B cell (primary cell): ENCODE results near the gene TMEM120A. TPM values are rescaled to one million over a fixed set of nuclear protein-coding genes. Genes with fewer than 3 reads are reported as not detected.

ENCODE experiments used
- ATAC-seq: fragments of 200-7000 bp; cut with Tn5 transposase; one replicate; pipeline ENCODE4 v1.10.0; 2021; ENCODE audit warnings: low read depth, mild to moderate bottlenecking, moderate number of reproducible peaks, moderate library complexity
- CTCF ChIA-PET: fragments of 350-600 bp; sonication (Branson Sonifier 250); formaldehyde crosslinking; loops from one replicate; lab custom pipeline; 2021; ENCODE audit warnings: antibody characterized with exemption, inconsistent platforms; lab: Charles Lee
- POLR2A ChIA-PET: fragments of 350-600 bp; sonication (Branson Sonifier 250); formaldehyde crosslinking; loops from one replicate; lab custom pipeline; 2021; ENCODE audit warnings: antibody characterized with exemption; lab: Charles Lee
- DNase-seq: peaks from one replicate; pipeline ENCODE4 v3.0.0; 2013
- H2AFZ ChIP-seq: 2 replicates; pipeline ENCODE4 v1.6.1; 2012; ENCODE audit warnings: mild to moderate bottlenecking, low read depth, low read length; ENCODE audit not compliant: insufficient read depth, poor library complexity, severe bottlenecking
- H3K27ac ChIP-seq, 2 donors: 1 replicate in 1 of 2; 2 replicates in 1 of 2; pipeline ENCODE4 v1.5.1; 2012 to 2013; ENCODE audit warnings: low read length in 2 of 2, mild to moderate bottlenecking in 2 of 2, moderate library complexity in 1 of 2
- H3K27me3 ChIP-seq, 4 experiments: fragments of 200-600 bp in 1 of 4; sonication (generic) in 1 of 4; replicated peaks in 1 of 4; 1 replicate in 2 of 4; 2 replicates in 2 of 4; pipeline versions ENCODE4 v1.6.1 to v1.7.0; 2013 to 2016; ENCODE audit warnings: low read length in 3 of 4, mild to moderate bottlenecking in 2 of 4, mixed read lengths in 1 of 4, moderate library complexity in 1 of 4; ENCODE audit not compliant: insufficient read depth in 4 of 4, control insufficient read depth in 3 of 4; ENCODE audit errors: control extremely low read depth in 1 of 4
- H3K36me3 ChIP-seq, 2 experiments: replicated peaks in 1 of 2; 1 replicate in 1 of 2; 2 replicates in 1 of 2; pipeline versions ENCODE4 v1.6.1 to v1.7.1; 2013; ENCODE audit warnings: low read length in 1 of 2; ENCODE audit not compliant: insufficient read depth in 2 of 2, control insufficient read depth in 1 of 2; ENCODE audit errors: control extremely low read depth in 1 of 2, extremely low read depth in 1 of 2
- H3K4me1 ChIP-seq, 2 donors: fragments of 200-600 bp in 1 of 2; sonication (generic) in 1 of 2; 1 replicate in 1 of 2; 2 replicates in 1 of 2; pipeline versions ENCODE4 v1.5.1 to v1.6.1; 2013 to 2017; ENCODE audit warnings: low read length in 2 of 2; ENCODE audit not compliant: control insufficient read depth in 2 of 2, insufficient read depth in 2 of 2
- H3K4me2 ChIP-seq: replicated peaks from 2 replicates; pipeline ENCODE3; 2012; ENCODE audit warnings: mild to moderate bottlenecking, low read depth, low read length; ENCODE audit not compliant: poor library complexity, severe bottlenecking
- H3K4me3 ChIP-seq, 5 experiments: fragments of 200-600 bp in 1 of 5; sonication (generic) in 1 of 5; 1 replicate in 3 of 5; 2 replicates in 2 of 5; pipeline versions ENCODE4 v1.5.1 to v1.7.0; 2011 to 2016; ENCODE audit warnings: low read length in 4 of 5, mild to moderate bottlenecking in 4 of 5, low read depth in 2 of 5, control low read depth in 1 of 5, moderate library complexity in 1 of 5; ENCODE audit not compliant: insufficient read depth in 1 of 5; ENCODE audit errors: control extremely low read depth in 1 of 5, extremely low read depth in 1 of 5
- H3K79me2 ChIP-seq: fragments of 200-600 bp; sonication (generic); one replicate; pipeline ENCODE4 v1.6.0; 2016; ENCODE audit warnings: low read length; ENCODE audit not compliant: control insufficient read depth, insufficient read depth
- H3K9ac ChIP-seq: fragments of 200-600 bp; sonication (generic); 2 replicates; pipeline ENCODE4 v1.6.1; 2017; ENCODE audit warnings: mild to moderate bottlenecking, low read length, moderate library complexity
- H3K9me3 ChIP-seq, 3 donors: one replicate each; pipeline versions ENCODE4 v1.6.1 to v1.7.1; 2013; ENCODE audit warnings: low read length in 2 of 3; ENCODE audit not compliant: control insufficient read depth in 2 of 3, insufficient read depth in 1 of 3; ENCODE audit errors: control extremely low read depth in 1 of 3
- H4K20me1 ChIP-seq: 2 replicates; pipeline ENCODE4 v1.6.0; 2012; ENCODE audit warnings: mild to moderate bottlenecking, low read length; ENCODE audit not compliant: insufficient read depth, control insufficient read depth, poor library complexity, severe bottlenecking
- H3K27ac Mint-ChIP-seq: one replicate; pipeline ENCODE4 v1.8.0; 2021; ENCODE audit warnings: mixed read lengths
- H3K27me3 Mint-ChIP-seq: one replicate; pipeline ENCODE4 v1.8.0; 2021; ENCODE audit warnings: mixed read lengths
- H3K4me1 Mint-ChIP-seq: one replicate; pipeline ENCODE4 v1.8.0; 2021; ENCODE audit warnings: mixed read lengths
- H3K4me3 Mint-ChIP-seq: one replicate; pipeline ENCODE4 v1.8.0; 2021; ENCODE audit warnings: mixed read lengths
- H3K9me3 Mint-ChIP-seq: one replicate; pipeline ENCODE4 v1.8.0; 2022; ENCODE audit warnings: mixed read lengths; ENCODE audit not compliant: insufficient read depth
- CTCF ChIP-seq: fragments of 200-600 bp; IDR thresholded peaks from one replicate; pipeline ENCODE4 v1.8.0; 2022; ENCODE audit warnings: antibody characterized with exemption, mild to moderate bottlenecking
- EZH2 ChIP-seq: IDR thresholded peaks from 2 replicates; pipeline ENCODE4 v1.6.1; 2012; ENCODE audit warnings: borderline replicate concordance, low read depth, mild to moderate bottlenecking, moderate library complexity, low read length; ENCODE audit not compliant: insufficient read depth, poor library complexity, severe bottlenecking
- WGBS: methylation state at CpG from one replicate; pipeline ENCODE4 v1.1.5; 2013; ENCODE audit warnings: missing lambda C conversion rate; ENCODE audit not compliant: insufficient coverage; 5-methylcytosine and 5-hydroxymethylcytosine counted together
- intact Hi-C: fragments of 100-400 bp; cut with micrococcal nuclease; formaldehyde crosslinking; loops from one replicate; pipeline ENCODE4 v1.10.0; 2022
- polyA plus RNA-seq: library from polyadenylated mRNA; depleted of rRNA; stranded (reverse); fragments of >200 nt; gene quantifications from 2 replicates; pipeline ENCODE4 v1.2.3, GENCODE V29; 2012
- total RNA-seq, 2 donors: library from RNA; stranded (reverse); fragments of 120-200 nt in 1 of 2; gene quantifications; 1 replicate in 1 of 2; 2 replicates in 1 of 2; pipeline versions ENCODE4 v1.2.3 to v1.2.4, GENCODE V29; 2013 to 2022

Gene TMEM120A
- total and polyA plus RNA-seq, 2 donors (not counting 1 experiment from before 2014, with no cell fraction given) = 39.0 to 49.3 TPM

GRCh38 chr7:75963381-75963995 lies 30.9 kb downstream of the TMEM120A start:
- Histone ChIP-seq H2AFZ (no peak overlapping the region), H3K27ac (no peak overlapping the region), H4K20me1 (no peaks in the 10 kb centered on the region), H3K36me3 (peaks cover 0 to 13% of the 10 kb centered on the region in 2 experiments), H3K27me3 (no peaks in the 10 kb centered on the region), H3K4me2 (no peak overlapping the region), H3K9me3 (no peaks in the 10 kb centered on the region), H3K4me3 (no peak overlapping the region), H3K79me2 (no peaks in the 10 kb centered on the region), H3K4me1 (no peaks in the 10 kb centered on the region), H3K9ac (no peak overlapping the region)
- intact Hi-C loops = no loop called here
- 98% methylated on average over 7 of the region's 9 CpGs for WGBS
- Mint-ChIP-seq H3K4me3 (no peak overlapping the region), H3K27me3 (no peaks in the 10 kb centered on the region), H3K9me3 (no peaks in the 10 kb centered on the region), H3K4me1 (no peaks in the 10 kb centered on the region), H3K27ac (no peak overlapping the region)
- TF ChIP-seq EZH2 (no peak), CTCF (no peak)
- ChIA-PET POLR2A (no interaction called here), CTCF (no interaction called here)
- no peak for DNase-seq
- no peak for ATAC-seq

- POLR2A ChIA-PET = no interaction called here
- no peaks in the 10 kb centered on the region for H3K79me2 ChIP-seq
- H3K9me3 Mint-ChIP-seq = no peaks in the 10 kb centered on the region
- intact Hi-C loops = no loop called here
- WGBS = 75% methylated on average over 17 of the region's 18 CpGs
- no peak overlapping the region for H3K4me2 ChIP-seq
- H3K27me3 Mint-ChIP-seq = no peaks in the 10 kb centered on the region
- H3K36me3 ChIP-seq = peaks cover under 1 to 9% of the 10 kb centered on the region in 2 experiments
- no peak overlapping the region for H3K27ac ChIP-seq
- H3K4me1 Mint-ChIP-seq = no peaks in the 10 kb centered on the region
- TF ChIP-seq CTCF = no peak
- no peak for TF ChIP-seq EZH2
- no peak overlapping the region for H3K4me3 Mint-ChIP-seq
- CTCF ChIA-PET = no interaction called here
- no peaks in the 10 kb centered on the region for H3K9me3 ChIP-seq
- no peak overlapping the region for H3K27ac Mint-ChIP-seq
- no peaks in the 10 kb centered on the region for H3K4me1 ChIP-seq
- no peak overlapping the region for H3K9ac ChIP-seq
- no peak for DNase-seq
- no peak for ATAC-seq
- H3K27me3 ChIP-seq = no peaks in the 10 kb centered on the region
- no peaks in the 10 kb centered on the region for H4K20me1 ChIP-seq
- H2AFZ ChIP-seq = no peak overlapping the region
- H3K4me3 ChIP-seq = no peak overlapping the region
Observed at GRCh38 chr7:75962607-75963380, 31.6 kb downstream of the TMEM120A start.
